Measurements from ENCODE around the gene HECW1.

HECW1 gene

DNA sequence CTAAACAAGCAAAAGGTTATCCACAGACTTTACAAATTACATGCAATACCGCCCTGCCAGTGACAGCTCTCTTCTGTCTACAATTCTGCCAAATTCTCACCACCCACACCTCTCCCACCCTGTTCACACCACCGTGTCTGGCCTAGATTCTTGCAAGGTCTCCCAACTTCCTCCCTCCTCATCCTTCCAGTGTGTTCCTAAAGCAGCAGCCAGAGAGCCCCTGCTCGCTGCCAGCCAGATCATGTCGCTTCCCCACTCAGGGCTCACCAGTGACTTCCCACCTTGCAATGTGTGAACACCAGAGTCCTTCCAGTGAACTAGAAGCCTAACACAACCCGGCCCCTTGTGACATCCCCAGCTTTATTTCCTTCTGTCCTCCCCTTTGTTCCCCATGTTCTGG is 121.6 kb downstream of the HECW1 start:
- TF ChIP-seq ZC3H10 (CRISPR knock-in tag; IDR thresholded peaks at IDR 0.05) = no peak
- TF ChIP-seq ISL1 (CRISPR knock-in tag; IDR thresholded peaks at IDR 0.05) = no peak
- TF ChIP-seq ZNF565 (CRISPR knock-in tag; conservative IDR thresholded peaks at IDR 0.05; ENCODE audit: low read depth) = no peak
- no peak for TF ChIP-seq SNAI2 (CRISPR knock-in tag; IDR thresholded peaks at IDR 0.05)
- TF ChIP-seq TSHZ2 (CRISPR knock-in tag; IDR thresholded peaks at IDR 0.05) = no peak
- TF ChIP-seq POU6F1 (CRISPR knock-in tag; IDR thresholded peaks at IDR 0.05; ENCODE audit: borderline replicate concordance, low read depth) = no peak
- no peak for TF ChIP-seq PPARA (CRISPR knock-in tag; IDR thresholded peaks at IDR 0.05; ENCODE audit: borderline replicate concordance)
- no peak for TF ChIP-seq TOX (CRISPR knock-in tag; IDR thresholded peaks at IDR 0.05; ENCODE audit: borderline replicate concordance)
- no peak for TF ChIP-seq TCF4 (CRISPR knock-in tag; IDR thresholded peaks at IDR 0.05; ENCODE audit: borderline replicate concordance)
- TF ChIP-seq ZFP3 (CRISPR knock-in tag; IDR thresholded peaks at IDR 0.05) = no peak
- TF ChIP-seq CSRNP3 (CRISPR knock-in tag; IDR thresholded peaks at IDR 0.05) = no peak
- no peak for TF ChIP-seq OSR1 (CRISPR knock-in tag; IDR thresholded peaks at IDR 0.05)
- no peak for TF ChIP-seq CSDC2 (CRISPR knock-in tag; IDR thresholded peaks at IDR 0.05)
- no peak for ATAC-seq

- ATAC-seq = no peak
- TF ChIP-seq CSDC2 (CRISPR knock-in tag; IDR thresholded peaks at IDR 0.05) (no peak), ESRRG (CRISPR knock-in tag; IDR thresholded peaks at IDR 0.05) (no peak), ZNF70 (CRISPR knock-in tag; IDR thresholded peaks at IDR 0.05) (no peak), TOX (CRISPR knock-in tag; IDR thresholded peaks at IDR 0.05; ENCODE audit: borderline replicate concordance) (no peak), POU6F1 (CRISPR knock-in tag; IDR thresholded peaks at IDR 0.05; ENCODE audit: borderline replicate concordance, low read depth) (no peak), ISL1 (CRISPR knock-in tag; IDR thresholded peaks at IDR 0.05) (no peak)
Observed at GRCh38 chr7:43234968-43235367, 122.5 kb downstream of the HECW1 start.

GRCh38 chr7:43240565-43240964 is 128.1 kb downstream of the HECW1 start:
- no peak for ATAC-seq
- TF ChIP-seq, protein P1, sequence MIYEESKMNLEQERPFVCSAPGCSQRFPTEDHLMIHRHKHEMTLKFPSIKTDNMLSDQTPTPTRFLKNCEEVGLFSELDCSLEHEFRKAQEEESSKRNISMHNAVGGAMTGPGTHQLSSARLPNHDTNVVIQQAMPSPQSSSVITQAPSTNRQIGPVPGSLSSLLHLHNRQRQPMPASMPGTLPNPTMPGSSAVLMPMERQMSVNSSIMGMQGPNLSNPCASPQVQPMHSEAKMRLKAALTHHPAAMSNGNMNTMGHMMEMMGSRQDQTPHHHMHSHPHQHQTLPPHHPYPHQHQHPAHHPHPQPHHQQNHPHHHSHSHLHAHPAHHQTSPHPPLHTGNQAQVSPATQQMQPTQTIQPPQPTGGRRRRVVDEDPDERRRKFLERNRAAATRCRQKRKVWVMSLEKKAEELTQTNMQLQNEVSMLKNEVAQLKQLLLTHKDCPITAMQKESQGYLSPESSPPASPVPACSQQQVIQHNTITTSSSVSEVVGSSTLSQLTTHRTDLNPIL (CRISPR knock-in tag; IDR thresholded peaks at IDR 0.05; ENCODE audit: low read depth) = no peak
- TF ChIP-seq ZFP30 (CRISPR knock-in tag; IDR thresholded peaks at IDR 0.05) (no peak), TSHZ2 (CRISPR knock-in tag; IDR thresholded peaks at IDR 0.05) (no peak), ZC3H10 (CRISPR knock-in tag; IDR thresholded peaks at IDR 0.05) (no peak), GLIS3 (CRISPR knock-in tag; IDR thresholded peaks at IDR 0.05) (no peak), PPARA (CRISPR knock-in tag; IDR thresholded peaks at IDR 0.05; ENCODE audit: borderline replicate concordance) (no peak), ZNF8 (CRISPR knock-in tag; IDR thresholded peaks at IDR 0.05) (no peak), ZNF565 (CRISPR knock-in tag; conservative IDR thresholded peaks at IDR 0.05; ENCODE audit: low read depth) (no peak), POU6F1 (CRISPR knock-in tag; IDR thresholded peaks at IDR 0.05; ENCODE audit: borderline replicate concordance, low read depth) (no peak), TOX (CRISPR knock-in tag; IDR thresholded peaks at IDR 0.05; ENCODE audit: borderline replicate concordance) (no peak), SNAI2 (CRISPR knock-in tag; IDR thresholded peaks at IDR 0.05) (no peak), PATZ1 (CRISPR knock-in tag; IDR thresholded peaks at IDR 0.05; ENCODE audit: borderline replicate concordance) (no peak), BACH2 (CRISPR knock-in tag; IDR thresholded peaks at IDR 0.05; ENCODE audit: borderline replicate concordance) (no peak), RARB (CRISPR knock-in tag; IDR thresholded peaks at IDR 0.05) (no peak), CSDC2 (CRISPR knock-in tag; IDR thresholded peaks at IDR 0.05) (no peak)

Data from SK-N-SH treated with all-trans-retinoic acid at 6 μM for 48 hours (cell line).